HG02840 (cell line): Measurements from ENCODE around the gene KRTAP9-1.
"Not testable (repeated sequence)": the region's sequence is repeated elsewhere in the genome, so short reads cannot be mapped to it uniquely, and the experiment has no call there.

Experiments used
- ATAC-seq: cut with Tn5 transposase; IDR thresholded peaks from one replicate; pipeline ENCODE4 v1.9.1; 2021; ENCODE audit warnings: mild to moderate bottlenecking, moderate library complexity, moderate number of reproducible peaks; ENCODE audit not compliant: unreplicated experiment, low FRiP score

KRTAP9-1 gene

DNA sequence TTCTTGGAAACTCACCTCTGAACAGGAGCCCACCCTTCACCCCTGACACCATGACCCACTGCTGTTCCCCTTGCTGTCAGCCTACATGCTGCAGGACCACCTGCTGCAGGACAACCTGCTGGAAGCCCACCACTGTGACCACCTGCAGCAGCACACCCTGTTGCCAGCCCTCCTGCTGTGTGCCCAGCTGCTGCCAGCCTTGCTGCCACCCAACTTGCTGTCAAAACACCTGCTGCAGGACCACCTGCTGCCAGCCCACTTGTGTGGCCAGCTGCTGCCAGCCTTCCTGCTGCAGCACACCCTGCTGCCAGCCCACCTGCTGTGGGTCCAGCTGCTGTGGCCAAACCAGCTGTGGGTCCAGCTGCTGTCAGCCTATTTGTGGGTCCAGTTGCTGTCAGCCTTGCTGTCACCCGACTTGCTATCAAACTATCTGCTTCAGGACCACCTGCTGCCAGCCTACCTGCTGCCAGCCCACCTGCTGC lies at the start of gene KRTAP9-1:
KRTAP9-1 (plus strand) TSS at position 51 of the 482 bp plus-strand sequence; CDS start at position 51, 0 bp downstream.
- not testable (repeated sequence) for ATAC-seq

DNA sequence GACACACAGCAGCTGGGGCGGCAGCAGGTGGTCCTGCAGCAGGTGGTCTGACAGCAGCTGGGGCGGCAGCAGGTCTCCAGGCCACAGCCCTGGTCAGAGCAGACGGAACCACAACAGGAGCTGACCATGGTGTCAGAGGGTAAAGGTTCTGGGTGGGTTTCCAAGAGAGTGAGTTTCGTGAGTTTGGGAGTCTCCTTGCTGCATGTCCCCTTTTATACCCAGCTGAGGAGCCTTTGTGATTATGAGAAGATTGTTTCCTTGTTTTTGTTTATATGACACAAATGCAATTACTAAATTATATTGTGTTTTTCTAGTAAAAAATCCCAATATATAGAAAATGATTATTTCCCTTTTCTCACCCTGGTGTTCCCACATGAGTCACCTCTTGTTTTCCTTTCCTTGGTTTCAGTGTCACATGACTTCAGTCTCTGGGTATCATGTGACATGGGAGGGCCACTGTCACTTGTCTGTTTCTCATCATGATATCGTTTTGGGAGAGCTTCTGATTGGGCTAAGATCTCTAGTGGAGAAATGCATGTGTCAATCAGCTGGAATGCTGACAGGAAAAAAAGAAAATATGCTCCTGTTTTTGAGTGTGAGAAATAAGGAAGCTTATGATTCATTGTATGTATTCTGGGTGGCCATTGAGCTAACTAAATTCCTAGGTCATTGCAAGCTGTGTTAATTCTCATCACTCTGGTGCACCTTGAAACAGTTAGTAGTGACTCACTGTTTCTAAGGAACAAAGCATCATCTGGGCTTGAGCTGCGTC lies 49.1 kb upstream of the KRTAP9-1 start, which contains the start of gene KRTAP4-6:
KRTAP4-6 (minus strand) TSS at position 185 of the 772 bp plus-strand sequence; CDS start at position 128, 57 bp downstream.
- ATAC-seq, result no peak

DNA sequence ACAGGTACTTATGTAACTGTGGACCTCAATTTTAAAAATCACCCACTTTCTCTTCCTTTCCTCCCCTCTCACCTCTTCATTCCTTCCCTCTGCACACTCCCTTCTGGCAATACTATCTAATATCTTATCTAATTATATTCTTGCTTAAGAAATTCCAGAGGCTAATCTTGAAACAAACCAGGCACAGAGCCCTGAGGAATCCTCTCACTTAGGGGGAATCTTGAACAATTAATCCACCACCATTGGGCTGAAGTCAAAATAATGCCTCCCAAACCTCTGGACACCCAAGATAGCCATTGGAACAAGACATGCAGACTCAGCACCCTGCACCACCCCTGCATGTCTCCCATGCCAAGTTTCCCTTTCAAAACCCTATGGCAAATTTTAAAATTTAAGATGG lies 48.3 kb upstream of the KRTAP9-1 start:
- no peak for ATAC-seq

DNA sequence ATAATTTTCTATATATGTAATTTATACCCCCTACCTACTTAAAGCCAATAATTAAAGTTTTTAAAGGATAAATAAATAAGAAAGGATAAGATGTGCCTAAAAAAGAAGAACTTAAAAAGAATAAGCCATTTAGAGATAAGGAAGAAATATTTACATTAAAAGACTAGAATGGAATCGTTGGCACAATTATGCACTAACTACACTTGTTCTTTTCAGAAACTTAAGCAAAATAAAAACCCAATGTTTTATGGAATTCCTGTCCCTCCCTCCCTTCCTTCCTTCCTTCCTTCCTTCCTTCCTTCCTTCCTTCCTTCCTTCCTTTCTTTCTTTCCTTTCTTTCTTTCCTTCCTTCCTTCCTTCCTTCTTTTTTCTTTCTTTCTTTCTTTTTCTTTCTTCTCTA lies 44.8 kb upstream of the KRTAP9-1 start:
- ATAC-seq, result no peak

DNA sequence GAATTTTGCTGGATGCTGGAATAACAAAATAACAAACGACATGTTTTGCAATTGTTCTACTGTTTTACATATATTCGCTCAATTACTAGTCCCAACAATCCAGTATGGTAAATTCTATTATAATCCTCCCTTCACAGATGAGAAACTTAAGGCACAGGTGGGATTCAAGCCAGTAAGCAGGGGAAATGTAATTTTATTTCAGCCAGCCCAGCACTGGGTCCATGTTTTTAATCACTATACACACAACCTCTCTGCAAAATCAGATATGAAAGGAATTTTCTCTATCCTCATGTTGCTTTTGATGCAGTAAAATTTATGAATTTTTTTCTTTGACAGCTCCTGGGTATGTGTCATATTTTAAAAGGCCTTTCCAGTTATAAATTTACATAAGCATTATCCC lies 44.4 kb upstream of the KRTAP9-1 start:
- ATAC-seq, result no peak

DNA sequence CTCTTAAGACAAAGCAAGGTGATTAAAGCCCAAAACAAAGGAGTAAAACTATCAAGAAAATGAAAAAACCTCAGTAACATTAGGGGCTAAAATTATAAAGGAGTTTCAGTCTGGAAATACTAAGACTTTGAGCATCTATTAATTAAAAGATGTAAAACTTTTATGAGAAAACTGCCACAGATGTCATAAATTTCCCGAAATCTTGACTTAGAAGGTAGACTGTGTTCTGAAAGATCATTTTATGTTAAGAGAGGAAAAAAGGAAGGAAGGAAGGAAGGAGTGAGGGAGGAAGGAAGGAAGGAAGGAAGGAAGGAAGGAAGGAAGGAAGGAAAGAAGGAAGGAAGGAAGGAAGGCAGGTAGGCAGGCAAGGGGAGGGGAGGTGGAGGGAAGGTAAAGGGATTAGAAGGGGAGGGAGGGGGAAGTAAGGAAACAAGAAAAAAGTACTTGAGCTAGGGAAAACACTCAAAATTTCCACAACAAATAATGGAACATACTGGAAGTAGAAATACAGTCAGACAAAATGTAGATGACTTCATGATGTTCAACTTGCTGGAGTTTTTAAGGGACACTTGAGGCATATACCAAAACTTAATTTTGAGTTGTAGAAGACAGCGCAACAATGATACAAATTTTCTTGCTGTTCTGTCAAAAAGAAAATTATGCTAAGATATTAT lies 42.0 kb upstream of the KRTAP9-1 start:
- ATAC-seq, result no peak

GRCh38 chr17:41148971-41149651 lies 40.6 kb upstream of the KRTAP9-1 start:
- not testable (repeated sequence) for ATAC-seq

DNA sequence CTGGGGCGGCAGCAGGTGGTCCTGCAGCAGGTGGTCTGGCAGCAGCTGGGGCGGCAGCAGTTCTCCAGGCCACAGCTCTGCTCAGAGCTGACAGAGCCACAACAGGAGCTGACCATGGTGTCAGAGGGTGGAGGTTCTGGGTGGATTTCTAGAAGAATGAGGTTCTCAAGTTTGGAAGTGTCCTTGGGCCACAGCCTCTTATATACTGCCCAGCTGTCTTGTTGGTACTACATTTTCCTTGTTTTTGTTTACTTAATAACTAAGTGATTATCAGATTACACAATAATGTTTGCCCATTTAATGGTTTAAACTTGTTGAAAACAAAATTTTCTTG lies 40.1 kb upstream of the KRTAP9-1 start, which contains the start of gene KRTAP4-5:
KRTAP4-5 (minus strand) TSS at position 174 of the 334 bp plus-strand sequence; CDS start at position 116, 58 bp downstream.
- no peak for ATAC-seq

GRCh38 chr17:41150026-41150425 lies 39.7 kb upstream of the KRTAP9-1 start:
- no peak for ATAC-seq

DNA sequence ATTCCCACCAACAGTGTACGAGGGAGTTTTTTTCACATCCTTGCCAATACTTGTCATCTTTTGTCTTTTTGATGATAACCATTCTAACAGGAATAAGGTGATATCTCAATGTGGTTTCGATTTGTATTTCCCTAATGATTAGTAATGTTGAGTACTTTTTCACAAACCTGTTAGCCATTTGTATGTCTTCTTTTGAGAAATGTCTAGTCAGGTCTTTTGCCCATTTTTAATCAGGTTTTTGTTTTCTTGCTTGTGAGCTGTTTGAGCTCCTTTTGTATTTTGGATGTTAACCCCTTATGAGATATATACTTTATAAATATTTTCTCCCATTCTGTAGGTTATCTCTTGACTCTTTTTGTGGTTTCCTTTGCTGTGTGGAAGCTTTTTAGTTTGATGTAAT lies 38.2 kb upstream of the KRTAP9-1 start:
- ATAC-seq, result no peak

GRCh38 chr17:41153856-41154255 lies 35.8 kb upstream of the KRTAP9-1 start:
- no peak for ATAC-seq

DNA sequence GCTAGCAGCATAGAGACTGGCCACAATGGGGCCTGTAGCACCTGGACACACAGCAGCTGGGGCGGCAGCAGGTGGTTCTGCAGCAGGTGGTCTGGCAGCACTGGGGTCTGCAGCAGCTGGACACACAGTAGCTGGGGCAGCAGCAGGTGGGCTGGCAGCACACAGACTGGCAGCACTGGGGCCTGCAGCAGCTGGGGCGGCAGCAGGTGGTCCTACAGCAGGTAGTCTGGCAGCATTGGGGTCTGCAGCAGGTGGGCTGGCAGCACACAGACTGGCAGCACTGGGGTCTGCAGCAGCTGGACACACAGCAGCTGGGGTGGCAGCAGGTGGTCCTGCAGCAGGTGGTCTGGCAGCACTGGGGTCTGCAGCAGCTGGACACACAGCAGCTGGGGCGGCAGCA lies 29.5 kb upstream of the KRTAP9-1 start:
- not testable (repeated sequence) for ATAC-seq

DNA sequence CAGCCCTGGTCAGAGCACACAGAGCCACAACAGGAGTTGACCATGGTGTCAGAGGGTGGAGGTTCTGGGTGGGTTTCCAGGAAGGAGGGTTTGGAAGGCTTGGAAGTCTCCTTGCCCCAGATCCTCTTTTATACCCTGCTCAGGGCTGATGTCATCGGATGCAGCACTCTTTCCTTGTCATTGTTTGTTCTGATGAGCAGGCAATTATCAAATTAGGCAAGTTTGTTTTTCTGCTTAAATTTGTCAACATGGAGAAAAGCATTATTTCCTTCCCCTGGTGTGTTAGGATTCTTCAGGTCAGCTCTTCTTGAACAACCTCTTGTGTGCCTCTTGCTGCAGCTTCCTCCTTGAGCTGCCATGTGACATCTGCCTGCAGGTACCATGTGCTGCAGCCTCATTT lies 29.0 kb upstream of the KRTAP9-1 start, which contains the start of gene KRTAP4-4:
KRTAP4-4 (minus strand) TSS at position 101 of the 400 bp plus-strand sequence; CDS start at position 44, 57 bp downstream.
- no peak for ATAC-seq

DNA sequence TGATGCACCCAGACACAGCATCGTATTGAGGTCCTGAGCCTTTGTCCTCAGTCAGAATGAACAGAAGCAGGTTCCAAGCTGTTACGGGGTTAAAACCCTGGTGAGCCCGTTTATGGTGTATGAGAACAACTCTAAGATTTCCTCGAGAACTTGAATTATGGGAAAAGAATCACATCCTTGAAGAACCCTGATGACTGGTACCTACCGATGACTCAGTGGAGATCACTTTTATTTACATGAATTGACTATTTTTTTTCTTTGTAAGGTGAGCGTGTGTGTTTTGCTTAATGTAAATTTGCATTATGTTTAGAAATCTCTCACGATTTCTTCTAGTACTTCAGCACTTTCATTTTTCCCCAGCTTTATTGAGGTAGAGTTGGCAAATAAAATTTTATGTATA lies 25.9 kb upstream of the KRTAP9-1 start:
- no peak for ATAC-seq

DNA sequence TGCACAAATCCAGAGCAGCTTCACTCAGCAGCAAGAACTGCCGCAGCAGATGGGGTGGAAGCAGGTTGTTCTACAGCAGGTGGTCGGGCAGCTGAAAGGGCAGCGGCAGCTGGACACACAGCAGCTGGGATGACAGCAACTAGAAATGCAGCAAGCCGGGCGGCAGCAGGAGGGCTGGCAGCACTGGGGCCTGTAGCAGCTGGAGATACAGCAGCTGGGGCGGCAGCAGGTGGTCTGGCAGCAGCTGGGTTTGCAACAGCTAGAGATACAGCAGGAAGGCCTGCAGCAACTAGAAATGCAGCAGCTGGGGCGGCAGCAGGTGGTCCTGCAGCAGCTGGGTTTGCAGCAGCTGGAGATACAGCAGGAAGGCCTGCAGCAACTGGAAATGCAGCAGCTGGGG lies 22.1 kb upstream of the KRTAP9-1 start:
- no peak for ATAC-seq

GRCh38 chr17:41168121-41168520 lies 21.6 kb upstream of the KRTAP9-1 start, which contains the start of gene KRTAP4-3:
KRTAP4-3 (minus strand) TSS chr17:41168221; CDS start chr17:41168172, 49 bp downstream.
- ATAC-seq, result no peak

DNA sequence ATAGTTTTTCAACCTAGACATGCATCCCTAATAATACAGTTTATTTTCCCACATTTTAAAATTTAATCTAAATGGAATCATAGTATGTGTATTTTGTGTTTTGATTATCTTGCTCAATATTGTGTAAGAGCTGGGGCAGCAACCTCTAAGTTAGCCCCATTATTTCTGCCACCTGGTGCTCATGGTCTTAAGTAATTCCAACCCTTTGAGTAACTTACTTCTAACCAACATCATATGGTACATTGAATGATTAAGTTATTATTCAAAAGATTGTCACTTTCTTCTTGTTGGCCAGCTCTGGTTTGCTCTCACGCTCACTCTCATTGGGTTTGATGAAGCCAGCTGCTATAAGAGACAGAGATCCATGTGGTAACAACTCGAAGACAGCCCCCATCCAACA lies 17.8 kb upstream of the KRTAP9-1 start:
- ATAC-seq, result no peak

DNA sequence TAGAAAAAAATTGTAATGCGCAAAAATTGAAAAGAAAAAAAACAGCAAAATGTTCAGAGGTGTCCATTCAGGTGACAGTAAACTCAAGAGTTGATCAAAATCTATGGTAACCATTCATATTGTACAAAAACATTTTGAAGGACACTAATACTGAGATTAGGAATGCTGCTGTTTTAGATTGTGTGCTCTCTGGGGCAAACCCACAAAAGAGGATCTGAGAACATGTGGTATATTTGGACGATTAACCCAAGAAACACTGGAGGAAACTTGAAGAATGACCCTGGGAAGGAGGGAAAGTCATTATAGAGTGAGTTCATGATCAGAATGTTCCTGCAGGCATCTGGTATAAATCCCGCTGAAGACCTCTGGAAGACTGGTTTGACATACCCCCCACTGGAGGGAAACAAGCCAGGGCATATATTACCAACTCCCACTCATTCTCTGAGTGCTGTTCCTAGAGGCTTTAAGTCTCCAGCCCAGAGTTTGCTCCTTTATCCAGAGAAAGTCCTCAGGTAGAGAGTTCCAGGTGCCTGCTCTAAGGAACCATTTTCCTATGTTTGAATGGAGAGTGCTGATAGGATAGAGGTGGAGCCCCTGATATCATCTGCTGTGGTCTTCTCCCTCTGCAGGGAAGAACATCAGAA lies 12.8 kb upstream of the KRTAP9-1 start:
- no peak for ATAC-seq

- no peak for ATAC-seq
Observed at GRCh38 chr17:41177727-41178271, 11.9 kb upstream of the KRTAP9-1 start, which contains the start of gene KRTAP4-2. KRTAP4-2 (minus strand) TSS chr17:41178221; CDS start chr17:41178164, 57 bp downstream.

DNA sequence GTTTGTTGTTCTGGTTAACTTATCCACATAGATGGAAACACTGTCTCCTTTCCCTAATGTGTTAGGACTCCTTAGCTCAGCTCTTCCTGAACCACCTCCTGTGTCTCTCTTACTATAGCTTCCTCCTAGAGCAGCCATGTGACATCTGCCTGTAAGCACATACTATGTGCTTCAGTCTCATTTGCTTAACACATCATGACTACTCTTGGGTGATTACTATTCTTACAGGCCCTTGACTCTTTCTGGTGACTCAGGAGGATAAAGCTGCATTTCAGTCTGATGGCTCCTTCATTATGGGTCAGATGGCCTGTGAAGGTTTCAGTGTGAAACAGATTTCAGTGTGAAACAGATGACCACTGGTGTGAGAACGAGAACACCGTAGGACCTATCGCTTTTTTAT lies 11.3 kb upstream of the KRTAP9-1 start:
- ATAC-seq, result no peak
